ENCODE results near the gene TEX48.

DNA sequence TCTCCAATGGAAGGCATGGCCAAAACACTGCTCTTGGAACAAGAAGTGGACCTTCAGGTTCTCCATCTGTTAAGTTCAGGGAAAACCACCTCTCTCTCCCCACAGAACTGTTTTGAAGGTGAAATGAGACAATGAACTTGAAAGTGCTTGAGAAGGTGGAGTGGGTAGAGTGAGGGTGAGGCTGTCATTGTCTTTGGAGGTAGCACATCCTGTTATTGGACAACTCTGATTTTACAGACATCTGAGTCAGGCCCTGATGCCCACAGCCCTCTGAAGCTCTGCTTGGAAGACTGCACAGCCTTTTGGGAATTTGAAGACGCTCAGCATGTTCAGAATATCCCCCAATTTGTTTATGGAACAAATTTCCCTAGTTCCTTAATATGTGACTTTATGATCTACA lies 27.6 kb upstream of the TEX48 start:
- TF ChIP-seq, protein P1, sequence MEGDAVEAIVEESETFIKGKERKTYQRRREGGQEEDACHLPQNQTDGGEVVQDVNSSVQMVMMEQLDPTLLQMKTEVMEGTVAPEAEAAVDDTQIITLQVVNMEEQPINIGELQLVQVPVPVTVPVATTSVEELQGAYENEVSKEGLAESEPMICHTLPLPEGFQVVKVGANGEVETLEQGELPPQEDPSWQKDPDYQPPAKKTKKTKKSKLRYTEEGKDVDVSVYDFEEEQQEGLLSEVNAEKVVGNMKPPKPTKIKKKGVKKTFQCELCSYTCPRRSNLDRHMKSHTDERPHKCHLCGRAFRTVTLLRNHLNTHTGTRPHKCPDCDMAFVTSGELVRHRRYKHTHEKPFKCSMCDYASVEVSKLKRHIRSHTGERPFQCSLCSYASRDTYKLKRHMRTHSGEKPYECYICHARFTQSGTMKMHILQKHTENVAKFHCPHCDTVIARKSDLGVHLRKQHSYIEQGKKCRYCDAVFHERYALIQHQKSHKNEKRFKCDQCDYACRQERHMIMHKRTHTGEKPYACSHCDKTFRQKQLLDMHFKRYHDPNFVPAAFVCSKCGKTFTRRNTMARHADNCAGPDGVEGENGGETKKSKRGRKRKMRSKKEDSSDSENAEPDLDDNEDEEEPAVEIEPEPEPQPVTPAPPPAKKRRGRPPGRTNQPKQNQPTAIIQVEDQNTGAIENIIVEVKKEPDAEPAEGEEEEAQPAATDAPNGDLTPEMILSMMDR (IDR thresholded peaks at IDR 0.05) = no peak
- TF ChIP-seq POLR2A (IDR thresholded peaks at IDR 0.05) = no peak
